ENCODE measurements around the gene BRAT1.

The BRAT1 gene

DNA sequence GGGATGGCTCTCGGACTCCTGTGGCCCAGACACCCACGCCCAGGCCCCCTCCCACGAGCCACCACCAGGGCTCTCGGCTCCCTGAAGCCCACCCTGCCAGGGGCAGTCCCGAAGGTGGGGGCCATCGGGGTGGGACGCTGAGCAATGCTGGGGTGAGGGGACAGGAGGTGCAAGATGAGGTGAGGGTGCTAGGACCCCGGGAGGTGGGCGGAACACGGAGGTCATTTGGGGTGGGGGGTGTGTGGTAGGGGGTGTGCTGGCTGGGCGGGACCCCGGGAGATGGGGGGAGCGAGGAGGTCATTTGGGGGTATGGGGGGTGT lies 52.7 kb downstream of the BRAT1 start:
- no peak overlapping the region for H2AK5ac ChIP-seq (ENCODE audit: low read length)

DNA sequence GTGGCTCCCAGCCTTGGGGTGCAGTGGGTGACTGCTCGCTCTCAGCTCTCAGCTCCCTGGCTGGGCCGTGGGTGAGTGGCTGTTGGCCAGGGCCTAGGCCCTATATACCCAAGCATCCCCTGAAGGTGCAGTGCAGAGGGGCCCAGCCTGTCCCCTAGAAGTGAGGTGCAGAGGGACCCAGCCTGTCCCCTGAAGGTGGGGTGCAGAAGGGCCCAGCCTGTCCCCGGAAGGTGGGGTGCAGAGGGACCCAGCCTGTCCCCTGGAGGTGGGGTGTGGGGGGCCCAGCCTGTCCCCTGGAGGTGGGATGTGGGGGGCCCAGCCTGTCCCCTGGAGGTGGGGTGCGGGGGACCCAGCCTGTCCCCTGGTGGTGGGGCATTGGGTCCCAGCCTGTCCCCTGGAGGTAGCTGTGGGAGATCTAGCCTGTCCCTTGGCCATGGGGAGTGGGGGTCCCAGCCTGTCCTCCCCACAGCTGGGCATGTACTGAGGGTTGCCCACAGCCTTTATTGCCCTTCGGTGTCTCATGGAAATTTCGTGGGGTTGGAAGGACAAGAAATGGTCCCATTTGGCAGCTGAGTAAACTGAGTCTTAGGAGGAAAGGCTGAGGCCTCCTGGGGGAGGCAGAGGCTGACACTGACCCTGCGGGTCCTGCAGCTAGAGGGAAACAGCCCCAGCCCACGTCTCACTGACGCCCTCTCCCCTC lies 53.2 kb downstream of the BRAT1 start:
- Histone ChIP-seq H3K23ac (ENCODE audit: low read length) (no peak overlapping the region), H4K8ac (ENCODE audit: low read depth, low read length) (no peak overlapping the region), H2BK15ac (replicated peaks; ENCODE audit: low read depth) (no peak overlapping the region), H3K27me3 (ENCODE audit: insufficient read depth, low read length, poor library complexity) (no peaks in the 10 kb centered on the region), H3K4me1 (ENCODE audit: control insufficient read depth, low read depth, low read length) (no peaks in the 10 kb centered on the region), H3K56ac (ENCODE audit: low read length) (no peak overlapping the region), H3K4ac (ENCODE audit: low read depth, low read length) (no peak overlapping the region), H3K18ac (ENCODE audit: low read length) (no peak overlapping the region), H2AK5ac (ENCODE audit: low read length) (no peak overlapping the region), H3K79me2 (ENCODE audit: control insufficient read depth, insufficient read depth, low read length) (no peaks in the 10 kb centered on the region), H2BK120ac (ENCODE audit: low read depth, low read length) (no peak overlapping the region), H3K79me1 (ENCODE audit: low read length) (no peaks in the 10 kb centered on the region), H4K5ac (ENCODE audit: low read length) (no peak overlapping the region), H3K4me2 (ENCODE audit: low read length) (no peak overlapping the region), H2BK5ac (ENCODE audit: low read length) (no peak overlapping the region), H3K27ac (ENCODE audit: low read depth, low read length) (no peak overlapping the region), H3K36me3 (ENCODE audit: control insufficient read depth, insufficient read depth, low read length) (no peaks in the 10 kb centered on the region), H3K9ac (ENCODE audit: low read length) (no peak overlapping the region), H3K4me3 (ENCODE audit: low read length) (no peak overlapping the region)
- no peak for DNase-seq
- WGBS (ENCODE audit: extremely low coverage, insufficient coverage, low lambda C conversion rate), result no CpG with 5 or more reads among the region's 9 CpGs

More for the DNA sequence above, 52.7 kb downstream of the BRAT1 start:
- no peak overlapping the region for H4K5ac ChIP-seq (ENCODE audit: low read length)
- no peaks in the 10 kb centered on the region for H3K79me1 ChIP-seq (ENCODE audit: low read length)
- H3K23ac ChIP-seq (ENCODE audit: low read length), result no peak overlapping the region
- no peaks in the 10 kb centered on the region for H3K79me2 ChIP-seq (ENCODE audit: control insufficient read depth, insufficient read depth, low read length)
- H3K4me3 ChIP-seq (ENCODE audit: low read length), result no peak overlapping the region
- no peaks in the 10 kb centered on the region for H3K36me3 ChIP-seq (ENCODE audit: control insufficient read depth, insufficient read depth, low read length)
- H3K4me1 ChIP-seq (ENCODE audit: control insufficient read depth, low read depth, low read length), result no peaks in the 10 kb centered on the region
- H2BK15ac ChIP-seq (replicated peaks; ENCODE audit: low read depth), result no peak overlapping the region
- no peak overlapping the region for H2BK120ac ChIP-seq (ENCODE audit: low read depth, low read length)
- H4K8ac ChIP-seq (ENCODE audit: low read depth, low read length), result no peak overlapping the region
- H3K18ac ChIP-seq (ENCODE audit: low read length), result no peak overlapping the region
- no peak for DNase-seq
- no peak overlapping the region for H3K56ac ChIP-seq (ENCODE audit: low read length)
- whole genome bisulfite sequencing (ENCODE audit: extremely low coverage, insufficient coverage, low lambda C conversion rate), result no CpG with 5 or more reads among the region's 13 CpGs
- no peak overlapping the region for H3K27ac ChIP-seq (ENCODE audit: low read depth, low read length)
- H3K4me2 ChIP-seq (ENCODE audit: low read length), result no peak overlapping the region
- H2BK5ac ChIP-seq (ENCODE audit: low read length), result no peak overlapping the region
- no peaks in the 10 kb centered on the region for H3K27me3 ChIP-seq (ENCODE audit: insufficient read depth, low read length, poor library complexity)
- H3K9ac ChIP-seq (ENCODE audit: low read length), result no peak overlapping the region
- no peak overlapping the region for H3K4ac ChIP-seq (ENCODE audit: low read depth, low read length)

DNA sequence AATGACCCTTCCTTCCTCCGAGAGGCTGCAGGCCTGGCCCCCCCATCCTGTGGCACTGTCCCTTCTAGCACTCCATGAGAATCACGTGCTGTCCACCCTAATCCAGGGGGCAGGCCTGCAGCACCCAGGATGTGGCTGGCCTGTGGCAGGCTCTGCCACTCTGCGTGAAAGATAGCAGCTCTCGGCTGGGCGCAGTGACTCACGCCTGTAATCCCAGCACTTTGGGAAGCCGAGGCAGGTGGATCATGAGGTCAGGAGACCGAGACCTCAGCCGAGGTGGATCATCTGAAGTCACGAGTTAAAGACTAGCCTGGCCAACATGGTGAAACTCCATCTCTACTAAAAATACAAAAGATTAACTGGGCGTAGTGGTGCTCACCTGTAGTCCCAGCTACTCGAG lies 54.6 kb downstream of the BRAT1 start:
- no peak overlapping the region for H3K56ac ChIP-seq (ENCODE audit: low read length)
- no peak overlapping the region for H2AK5ac ChIP-seq (ENCODE audit: low read length)
- H3K4me1 ChIP-seq (ENCODE audit: control insufficient read depth, low read depth, low read length), result no peaks in the 10 kb centered on the region
- H3K27ac ChIP-seq (ENCODE audit: low read depth, low read length), result no peak overlapping the region
- H3K9ac ChIP-seq (ENCODE audit: low read length), result no peak overlapping the region
- H3K27me3 ChIP-seq (ENCODE audit: insufficient read depth, low read length, poor library complexity), result no peaks in the 10 kb centered on the region
- no peak for DNase-seq
- no peak overlapping the region for H2BK5ac ChIP-seq (ENCODE audit: low read length)
- no peak overlapping the region for H3K23ac ChIP-seq (ENCODE audit: low read length)
- no peaks in the 10 kb centered on the region for H3K36me3 ChIP-seq (ENCODE audit: control insufficient read depth, insufficient read depth, low read length)
- H4K8ac ChIP-seq (ENCODE audit: low read depth, low read length), result no peak overlapping the region
- no peak overlapping the region for H2BK15ac ChIP-seq (replicated peaks; ENCODE audit: low read depth)
- H3K79me1 ChIP-seq (ENCODE audit: low read length), result no peaks in the 10 kb centered on the region
- H4K5ac ChIP-seq (ENCODE audit: low read length), result no peak overlapping the region
- H3K4me2 ChIP-seq (ENCODE audit: low read length), result no peak overlapping the region
- no peak overlapping the region for H3K18ac ChIP-seq (ENCODE audit: low read length)
- WGBS (ENCODE audit: extremely low coverage, insufficient coverage, low lambda C conversion rate), result no CpG with 5 or more reads among the region's 12 CpGs
- no peak overlapping the region for H2BK120ac ChIP-seq (ENCODE audit: low read depth, low read length)
- no peak overlapping the region for H3K4ac ChIP-seq (ENCODE audit: low read depth, low read length)
- no peaks in the 10 kb centered on the region for H3K79me2 ChIP-seq (ENCODE audit: control insufficient read depth, insufficient read depth, low read length)
- H3K4me3 ChIP-seq (ENCODE audit: low read length), result no peak overlapping the region

DNA sequence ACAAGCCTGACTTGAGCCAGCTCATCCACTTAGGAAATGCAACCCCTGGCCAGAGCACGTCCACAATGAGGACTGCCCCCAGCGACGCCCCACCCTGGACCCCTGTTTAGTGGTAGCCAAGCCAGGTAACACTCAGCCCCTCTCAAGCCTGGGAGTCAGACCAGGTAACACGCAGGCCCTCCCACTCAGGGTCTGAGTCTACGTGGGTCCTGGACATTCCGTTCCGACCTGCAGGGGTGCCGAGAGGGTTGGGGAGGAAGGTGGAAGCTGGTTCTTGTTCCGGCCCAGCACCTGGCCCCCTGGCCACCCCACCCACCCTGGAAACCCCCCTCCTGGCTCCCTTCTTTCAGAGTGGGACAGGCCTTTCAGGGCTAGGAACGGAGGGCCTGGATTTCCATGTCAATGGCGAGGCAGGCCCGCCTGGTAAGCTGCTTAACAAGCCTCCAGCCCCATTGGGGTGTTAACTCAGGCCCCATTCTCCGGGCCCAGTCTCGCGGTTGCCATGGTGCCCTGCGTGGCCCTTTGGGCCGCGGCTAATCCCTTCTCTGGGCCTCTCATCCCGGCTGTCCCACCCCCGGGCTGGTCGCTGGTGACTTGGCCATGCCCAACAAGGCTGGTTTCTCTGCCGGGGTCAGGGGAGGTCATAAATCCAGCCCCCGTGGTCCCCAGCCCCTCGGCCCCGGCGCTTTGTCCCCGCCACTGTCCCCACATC lies 55.4 kb downstream of the BRAT1 start:
- Histone ChIP-seq H4K8ac (ENCODE audit: low read depth, low read length) (no peak overlapping the region), H3K4me2 (ENCODE audit: low read length) (no peak overlapping the region), H3K27ac (ENCODE audit: low read depth, low read length) (peak overlapping the region; percentile 1), H2BK15ac (replicated peaks; ENCODE audit: low read depth) (no peak overlapping the region), H2AK5ac (ENCODE audit: low read length) (no peak overlapping the region), H3K18ac (ENCODE audit: low read length) (no peak overlapping the region), H3K36me3 (ENCODE audit: control insufficient read depth, insufficient read depth, low read length) (no peaks in the 10 kb centered on the region), H2BK5ac (ENCODE audit: low read length) (no peak overlapping the region), H3K79me1 (ENCODE audit: low read length) (no peaks in the 10 kb centered on the region), H3K4me3 (ENCODE audit: low read length) (no peak overlapping the region), H3K27me3 (ENCODE audit: insufficient read depth, low read length, poor library complexity) (no peaks in the 10 kb centered on the region), H3K79me2 (ENCODE audit: control insufficient read depth, insufficient read depth, low read length) (no peaks in the 10 kb centered on the region), H4K5ac (ENCODE audit: low read length) (no peak overlapping the region), H3K4me1 (ENCODE audit: control insufficient read depth, low read depth, low read length) (no peaks in the 10 kb centered on the region), H3K9ac (ENCODE audit: low read length) (no peak overlapping the region), H3K56ac (ENCODE audit: low read length) (no peak overlapping the region), H3K23ac (ENCODE audit: low read length) (no peak overlapping the region), H2BK120ac (ENCODE audit: low read depth, low read length) (no peak overlapping the region), H3K4ac (ENCODE audit: low read depth, low read length) (no peak overlapping the region)
- whole genome bisulfite sequencing (ENCODE audit: extremely low coverage, insufficient coverage, low lambda C conversion rate), result no CpG with 5 or more reads among the region's 27 CpGs
- no peak for DNase-seq

DNA sequence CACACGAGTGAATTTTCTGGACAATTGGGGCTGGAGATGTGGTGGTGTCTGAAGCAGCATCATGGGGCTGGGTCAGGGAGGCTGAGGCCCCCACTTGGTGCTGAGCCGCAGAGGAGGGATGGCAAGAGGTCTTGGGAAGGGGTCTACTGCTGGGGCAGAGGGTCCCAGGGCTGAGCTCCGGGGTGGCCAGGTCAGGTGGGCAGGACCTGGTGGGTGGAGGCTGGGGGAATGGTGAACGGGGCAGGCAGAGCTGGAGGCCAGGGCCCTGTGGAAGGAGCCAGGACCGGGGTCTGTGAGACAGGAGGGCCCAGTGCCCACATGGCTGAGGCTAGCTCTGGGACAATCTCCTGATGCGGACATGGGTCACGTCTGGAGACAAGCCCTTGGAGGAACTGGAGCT lies 56.1 kb downstream of the BRAT1 start:
- H3K4me3 ChIP-seq (ENCODE audit: low read length), result no peak overlapping the region
- WGBS (ENCODE audit: extremely low coverage, insufficient coverage, low lambda C conversion rate), result no CpG with 5 or more reads among the region's 7 CpGs
- no peaks in the 10 kb centered on the region for H3K79me2 ChIP-seq (ENCODE audit: control insufficient read depth, insufficient read depth, low read length)
- no peak overlapping the region for H2AK5ac ChIP-seq (ENCODE audit: low read length)
- no peaks in the 10 kb centered on the region for H3K36me3 ChIP-seq (ENCODE audit: control insufficient read depth, insufficient read depth, low read length)
- no peak overlapping the region for H3K4ac ChIP-seq (ENCODE audit: low read depth, low read length)
- no peak for DNase-seq
- no peak overlapping the region for H3K18ac ChIP-seq (ENCODE audit: low read length)
- no peak overlapping the region for H3K23ac ChIP-seq (ENCODE audit: low read length)
- no peaks in the 10 kb centered on the region for H3K79me1 ChIP-seq (ENCODE audit: low read length)
- H4K5ac ChIP-seq (ENCODE audit: low read length), result no peak overlapping the region
- H3K56ac ChIP-seq (ENCODE audit: low read length), result no peak overlapping the region
- H3K9ac ChIP-seq (ENCODE audit: low read length), result no peak overlapping the region
- H4K8ac ChIP-seq (ENCODE audit: low read depth, low read length), result no peak overlapping the region
- H2BK120ac ChIP-seq (ENCODE audit: low read depth, low read length), result no peak overlapping the region
- H3K27ac ChIP-seq (ENCODE audit: low read depth, low read length), result no peak overlapping the region
- no peak overlapping the region for H3K4me2 ChIP-seq (ENCODE audit: low read length)
- H3K4me1 ChIP-seq (ENCODE audit: control insufficient read depth, low read depth, low read length), result no peaks in the 10 kb centered on the region
- no peak overlapping the region for H2BK15ac ChIP-seq (replicated peaks; ENCODE audit: low read depth)
- H3K27me3 ChIP-seq (ENCODE audit: insufficient read depth, low read length, poor library complexity), result no peaks in the 10 kb centered on the region
- H2BK5ac ChIP-seq (ENCODE audit: low read length), result no peak overlapping the region

DNA sequence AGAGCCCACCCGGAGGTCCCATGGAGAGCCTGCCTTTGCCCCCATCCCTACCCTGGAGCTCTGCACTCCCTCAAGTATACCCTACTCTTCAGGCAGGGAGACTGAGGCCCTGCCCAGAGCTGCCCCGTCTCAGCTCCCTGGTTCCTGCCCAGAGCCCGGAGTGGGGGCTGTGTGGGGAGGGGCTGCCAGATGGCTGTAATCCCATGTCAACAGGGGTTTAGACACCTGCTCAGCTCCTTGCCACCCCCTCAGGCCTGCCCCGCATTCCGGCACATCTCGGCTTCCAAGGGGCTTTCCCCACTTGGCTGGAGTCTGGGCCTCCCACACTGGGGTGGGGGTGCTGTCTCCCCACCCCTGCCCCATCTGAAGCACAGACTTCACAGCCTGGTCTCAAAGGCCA lies 56.6 kb downstream of the BRAT1 start:
- Histone ChIP-seq H3K23ac (ENCODE audit: low read length) (no peak overlapping the region), H3K4ac (ENCODE audit: low read depth, low read length) (no peak overlapping the region), H4K8ac (ENCODE audit: low read depth, low read length) (no peak overlapping the region), H3K27ac (ENCODE audit: low read depth, low read length) (no peak overlapping the region), H3K79me1 (ENCODE audit: low read length) (no peaks in the 10 kb centered on the region), H3K4me1 (ENCODE audit: control insufficient read depth, low read depth, low read length) (no peaks in the 10 kb centered on the region), H3K18ac (ENCODE audit: low read length) (no peak overlapping the region), H2BK15ac (replicated peaks; ENCODE audit: low read depth) (no peak overlapping the region), H2AK5ac (ENCODE audit: low read length) (no peak overlapping the region), H3K79me2 (ENCODE audit: control insufficient read depth, insufficient read depth, low read length) (no peaks in the 10 kb centered on the region), H3K9ac (ENCODE audit: low read length) (no peak overlapping the region), H3K27me3 (ENCODE audit: insufficient read depth, low read length, poor library complexity) (no peaks in the 10 kb centered on the region), H3K56ac (ENCODE audit: low read length) (no peak overlapping the region), H3K4me3 (ENCODE audit: low read length) (no peak overlapping the region), H3K4me2 (ENCODE audit: low read length) (no peak overlapping the region), H4K5ac (ENCODE audit: low read length) (no peak overlapping the region), H2BK120ac (ENCODE audit: low read depth, low read length) (no peak overlapping the region), H3K36me3 (ENCODE audit: control insufficient read depth, insufficient read depth, low read length) (no peaks in the 10 kb centered on the region), H2BK5ac (ENCODE audit: low read length) (no peak overlapping the region)
- DNase-seq, result no peak
- WGBS (ENCODE audit: extremely low coverage, insufficient coverage, low lambda C conversion rate), result no CpG with 5 or more reads among the region's 6 CpGs
